ENCODE measurements around the gene CYTL1. TPM values are rescaled to one million over a fixed set of nuclear protein-coding genes. Genes with fewer than 3 reads are reported as not detected.

Gene CYTL1
- total RNA-seq, 2 donors from 2014 or later, result not detected

- Mint-ChIP-seq H3K27ac (no peak overlapping the region), H3K27me3 (peaks cover 32% of the 10 kb centered on the region), H3K4me3 (no peak overlapping the region), H3K4me1 (peaks cover 5% of the 10 kb centered on the region), H3K36me3 (ENCODE audit: low read depth) (peaks cover 4% of the 10 kb centered on the region)
- ATAC-seq (no peak), DNase-seq (no peak)
- no peaks in the 10 kb centered on the region for H3K9me3 ChIP-seq (ENCODE audit: control insufficient read depth, low read length, poor library complexity, severe bottlenecking)
Observed at GRCh38 chr4:4989083-4989622, 30.1 kb downstream of the CYTL1 start.

DNA sequence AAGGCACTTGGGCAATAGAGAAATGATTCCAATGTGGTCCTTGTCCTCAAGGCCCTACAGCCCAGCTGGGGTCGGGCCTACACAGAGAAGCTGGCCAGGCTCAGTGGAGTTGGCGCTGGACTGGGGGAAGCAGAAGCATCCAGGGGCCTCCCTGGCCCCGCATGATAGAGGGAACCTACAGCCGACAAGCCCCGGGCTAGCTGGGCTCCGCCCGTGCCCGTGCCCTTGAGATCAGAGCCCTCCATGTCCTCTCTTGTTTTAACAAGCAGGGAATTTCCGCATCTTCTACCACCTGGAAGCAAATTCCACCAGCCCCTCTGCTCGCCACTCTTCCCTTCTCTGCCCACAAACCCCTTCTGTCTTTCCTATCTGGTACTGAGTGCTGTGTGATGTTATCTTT lies 31.6 kb downstream of the CYTL1 start:
- H3K9me3 ChIP-seq (ENCODE audit: control insufficient read depth, low read length, poor library complexity, severe bottlenecking), result no peaks in the 10 kb centered on the region
- H3K27ac Mint-ChIP-seq, result no peak overlapping the region
- peaks cover 29% of the 10 kb centered on the region for H3K27me3 Mint-ChIP-seq
- H3K4me1 Mint-ChIP-seq, result peaks cover 7% of the 10 kb centered on the region
- DNase-seq (no peak), ATAC-seq (no peak)
- peaks cover 9% of the 10 kb centered on the region for H3K36me3 Mint-ChIP-seq (ENCODE audit: low read depth)
- no peak overlapping the region for H3K4me3 Mint-ChIP-seq

GRCh38 chr4:4986841-4987240 lies 32.4 kb downstream of the CYTL1 start:
- ATAC-seq (no peak), DNase-seq (no peak)
- Mint-ChIP-seq H3K36me3 (ENCODE audit: low read depth) (peaks cover 9% of the 10 kb centered on the region), H3K27ac (no peak overlapping the region), H3K4me3 (peak overlapping the region; percentile 21), H3K4me1 (peaks cover 7% of the 10 kb centered on the region), H3K27me3 (peaks cover 34% of the 10 kb centered on the region)
- no peaks in the 10 kb centered on the region for H3K9me3 ChIP-seq (ENCODE audit: control insufficient read depth, low read length, poor library complexity, severe bottlenecking)

- H3K4me3 Mint-ChIP-seq, result no peak overlapping the region
- no peak overlapping the region for H3K27ac Mint-ChIP-seq
- ATAC-seq, result no peak
- H3K27me3 Mint-ChIP-seq, result peaks cover 38% of the 10 kb centered on the region
- H3K36me3 Mint-ChIP-seq (ENCODE audit: low read depth), result peaks cover 9% of the 10 kb centered on the region
- no peak for DNase-seq
- no peaks in the 10 kb centered on the region for H3K9me3 ChIP-seq (ENCODE audit: control insufficient read depth, low read length, poor library complexity, severe bottlenecking)
- peaks cover 7% of the 10 kb centered on the region for H3K4me1 Mint-ChIP-seq
Observed at GRCh38 chr4:4985844-4986243, 33.4 kb downstream of the CYTL1 start.

- Mint-ChIP-seq H3K27me3 (peaks cover 38% of the 10 kb centered on the region), H3K4me3 (no peak overlapping the region), H3K36me3 (ENCODE audit: low read depth) (peaks cover 9% of the 10 kb centered on the region), H3K27ac (no peak overlapping the region), H3K4me1 (peaks cover 7% of the 10 kb centered on the region)
- ATAC-seq (no peak), DNase-seq (no peak)
- no peaks in the 10 kb centered on the region for H3K9me3 ChIP-seq (ENCODE audit: control insufficient read depth, low read length, poor library complexity, severe bottlenecking)
Observed at GRCh38 chr4:4985036-4985435, 34.2 kb downstream of the CYTL1 start.

DNA sequence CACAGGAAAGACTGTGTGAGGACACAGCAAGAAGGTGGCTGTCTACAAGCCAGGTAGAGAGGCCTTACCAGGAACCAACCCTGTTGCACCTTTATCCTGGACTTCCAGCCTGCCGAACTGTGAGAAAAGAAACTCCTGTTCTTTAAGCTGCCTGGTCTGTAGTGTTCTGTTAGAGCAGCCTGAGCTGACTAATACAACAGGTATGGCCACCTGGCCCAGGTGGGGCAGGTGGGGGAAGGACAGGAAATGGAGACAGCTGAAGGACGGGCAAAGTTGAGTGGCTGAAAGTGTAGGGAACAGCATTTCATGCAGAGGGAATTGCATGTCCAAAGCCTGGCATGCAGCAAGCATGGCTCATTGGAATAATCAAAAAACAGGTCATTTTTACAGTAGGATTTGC lies 35.1 kb downstream of the CYTL1 start:
- DNase-seq, result no peak
- Mint-ChIP-seq H3K4me1 (peaks cover 7% of the 10 kb centered on the region), H3K27me3 (peaks cover 38% of the 10 kb centered on the region), H3K4me3 (no peak overlapping the region), H3K27ac (no peak overlapping the region), H3K36me3 (ENCODE audit: low read depth) (peaks cover 9% of the 10 kb centered on the region)
- ATAC-seq, result no peak
- no peaks in the 10 kb centered on the region for H3K9me3 ChIP-seq (ENCODE audit: control insufficient read depth, low read length, poor library complexity, severe bottlenecking)

DNA sequence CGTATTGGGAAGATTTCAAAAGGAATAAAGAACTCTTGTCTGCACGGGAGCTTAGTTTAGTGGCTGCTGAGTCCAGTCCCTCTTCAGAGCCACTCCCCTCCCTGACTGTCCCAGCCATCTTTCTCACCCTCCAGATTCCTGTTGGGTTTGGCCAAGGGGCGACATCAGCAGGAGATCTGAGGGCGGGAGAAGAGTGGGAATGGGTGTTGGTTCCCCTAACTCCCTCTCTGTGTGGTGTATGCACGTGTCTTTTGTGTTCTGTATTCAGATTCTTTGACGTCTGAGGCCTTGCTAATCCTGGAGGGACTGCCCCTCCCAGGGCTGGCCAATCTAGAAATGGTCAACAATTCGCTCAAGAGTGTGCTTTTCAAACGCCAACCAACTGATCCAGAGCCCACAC lies 37.4 kb downstream of the CYTL1 start:
- no peak for ATAC-seq
- no peak overlapping the region for H3K4me3 Mint-ChIP-seq
- peaks cover 4% of the 10 kb centered on the region for H3K4me1 Mint-ChIP-seq
- peaks cover 5% of the 10 kb centered on the region for H3K36me3 Mint-ChIP-seq (ENCODE audit: low read depth)
- no peak overlapping the region for H3K27ac Mint-ChIP-seq
- DNase-seq, result no peak
- no peaks in the 10 kb centered on the region for H3K9me3 ChIP-seq (ENCODE audit: control insufficient read depth, low read length, poor library complexity, severe bottlenecking)
- peaks cover 25% of the 10 kb centered on the region for H3K27me3 Mint-ChIP-seq

DNA sequence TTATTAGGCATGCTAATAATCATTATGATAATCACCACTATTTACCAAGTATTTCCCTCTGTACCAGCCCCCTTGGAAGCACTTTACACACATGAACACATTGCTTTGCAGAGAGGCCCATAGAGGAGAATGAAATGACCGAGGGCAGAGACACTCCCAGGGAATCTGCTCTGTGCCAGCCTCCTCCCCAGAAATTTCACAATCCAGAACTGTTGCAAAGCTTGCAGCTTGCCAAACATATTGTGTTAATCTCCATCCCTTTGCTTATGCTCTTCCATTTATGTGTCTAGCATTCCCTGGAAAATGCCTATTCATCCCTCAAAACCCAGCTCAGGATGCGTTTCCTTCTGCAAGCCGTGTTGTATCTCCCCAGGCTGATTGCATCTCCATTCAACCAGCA lies 37.8 kb downstream of the CYTL1 start:
- no peak overlapping the region for H3K4me3 Mint-ChIP-seq

DNA sequence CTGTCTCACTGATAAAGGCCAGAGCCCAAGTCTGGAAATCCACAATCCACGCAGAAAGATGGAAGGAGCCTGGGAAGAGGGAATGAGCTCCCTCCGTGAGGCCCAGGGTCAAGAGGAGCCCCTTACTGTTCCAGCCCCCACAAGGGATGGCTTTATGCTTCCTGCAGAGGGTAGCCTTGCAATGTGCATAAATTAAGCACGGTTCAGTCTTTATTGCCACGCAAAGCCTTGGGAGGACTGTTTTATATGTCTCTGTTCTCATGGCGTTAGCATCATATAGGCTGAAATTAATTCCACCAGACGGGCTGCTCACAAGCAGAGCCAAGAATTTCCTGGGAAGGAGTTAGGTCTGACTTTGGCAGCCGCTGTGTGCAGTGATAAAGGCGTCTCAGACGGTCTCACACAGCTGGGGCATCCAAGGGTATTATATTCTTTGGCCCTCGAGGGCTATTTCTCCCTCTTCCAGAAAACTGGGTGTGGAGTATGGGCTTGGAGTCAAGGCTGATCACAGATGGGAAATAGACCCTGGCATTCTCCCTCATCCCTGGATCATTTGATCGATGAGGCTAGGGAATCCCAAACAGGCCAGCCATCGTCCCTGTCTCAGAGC lies 38.5 kb downstream of the CYTL1 start:
- no peaks in the 10 kb centered on the region for H3K9me3 ChIP-seq (ENCODE audit: control insufficient read depth, low read length, poor library complexity, severe bottlenecking)
- ATAC-seq (no peak), DNase-seq (no peak)
- H3K27me3 Mint-ChIP-seq, result peaks cover 23% of the 10 kb centered on the region
- no peak overlapping the region for H3K27ac Mint-ChIP-seq
- no peak overlapping the region for H3K4me3 Mint-ChIP-seq
- H3K36me3 Mint-ChIP-seq (ENCODE audit: low read depth), result peaks cover 5% of the 10 kb centered on the region
- H3K4me1 Mint-ChIP-seq, result peaks cover 4% of the 10 kb centered on the region

More for the DNA sequence above, 37.8 kb downstream of the CYTL1 start:
- ATAC-seq (no peak), DNase-seq (no peak)
- H3K36me3 Mint-ChIP-seq (ENCODE audit: low read depth), result peaks cover 5% of the 10 kb centered on the region
- H3K27ac Mint-ChIP-seq, result no peak overlapping the region
- H3K27me3 Mint-ChIP-seq, result peaks cover 23% of the 10 kb centered on the region
- H3K9me3 ChIP-seq (ENCODE audit: control insufficient read depth, low read length, poor library complexity, severe bottlenecking), result no peaks in the 10 kb centered on the region
- H3K4me1 Mint-ChIP-seq, result peaks cover 4% of the 10 kb centered on the region

- Mint-ChIP-seq H3K27ac (no peak overlapping the region), H3K4me1 (peaks cover 4% of the 10 kb centered on the region), H3K27me3 (peaks cover 21% of the 10 kb centered on the region), H3K36me3 (ENCODE audit: low read depth) (peaks cover 7% of the 10 kb centered on the region), H3K4me3 (no peak overlapping the region)
- no peaks in the 10 kb centered on the region for H3K9me3 ChIP-seq (ENCODE audit: control insufficient read depth, low read length, poor library complexity, severe bottlenecking)
- DNase-seq, result no peak
- no peak for ATAC-seq
Observed at GRCh38 chr4:4979971-4980370, 39.3 kb downstream of the CYTL1 start.

DNA sequence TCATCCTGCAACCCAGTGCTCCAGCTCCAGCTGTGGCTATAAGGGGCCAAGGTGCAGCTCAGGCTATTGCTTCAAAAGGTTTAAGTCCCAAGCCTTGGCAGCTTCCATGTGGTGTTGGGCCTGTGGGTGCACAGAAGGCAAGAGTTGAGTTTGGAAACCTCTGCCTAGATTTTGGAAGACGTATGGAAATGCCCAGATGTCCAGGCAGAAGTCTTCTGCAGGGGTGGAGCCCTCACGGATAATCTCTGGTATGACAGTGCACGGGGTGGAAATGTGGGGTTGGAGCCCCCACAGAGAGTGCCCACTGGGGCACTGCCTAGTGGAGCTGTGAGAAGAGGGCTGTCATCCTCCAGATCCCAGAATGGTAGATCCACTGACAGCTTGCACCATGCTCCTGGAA lies 44.5 kb downstream of the CYTL1 start:
- H3K4me3 Mint-ChIP-seq, result no peak overlapping the region

DNA sequence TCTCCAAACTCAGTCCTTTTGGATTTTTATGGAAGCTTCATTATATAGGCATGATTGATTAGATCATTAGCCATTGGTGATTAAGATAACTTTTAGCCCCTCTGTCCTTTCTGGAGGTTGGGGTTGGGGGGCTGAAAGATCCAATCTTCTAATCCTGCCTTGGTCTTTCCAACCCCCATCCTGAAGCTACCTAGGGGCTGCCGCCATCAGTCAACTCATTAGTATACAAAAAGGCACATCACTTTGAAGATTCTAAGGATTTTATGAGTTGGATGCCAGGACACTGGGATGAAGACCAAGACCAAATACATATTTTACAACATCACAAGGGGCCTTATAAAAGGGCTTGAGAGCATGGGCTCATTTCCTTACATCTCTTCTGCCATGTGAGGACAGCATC lies 47.5 kb downstream of the CYTL1 start:
- H3K4me3 Mint-ChIP-seq, result no peak overlapping the region
- no peaks in the 10 kb centered on the region for H3K9me3 ChIP-seq (ENCODE audit: control insufficient read depth, low read length, poor library complexity, severe bottlenecking)
- no peak overlapping the region for H3K27ac Mint-ChIP-seq
- peaks cover 7% of the 10 kb centered on the region for H3K36me3 Mint-ChIP-seq (ENCODE audit: low read depth)
- ATAC-seq, result no peak
- peaks cover 21% of the 10 kb centered on the region for H3K27me3 Mint-ChIP-seq
- H3K4me1 Mint-ChIP-seq, result no peaks in the 10 kb centered on the region
- DNase-seq, result no peak

More for the DNA sequence above, 44.5 kb downstream of the CYTL1 start:
- no peaks in the 10 kb centered on the region for H3K4me1 Mint-ChIP-seq
- ATAC-seq (no peak), DNase-seq (no peak)
- peaks cover 7% of the 10 kb centered on the region for H3K36me3 Mint-ChIP-seq (ENCODE audit: low read depth)
- H3K9me3 ChIP-seq (ENCODE audit: control insufficient read depth, low read length, poor library complexity, severe bottlenecking), result no peaks in the 10 kb centered on the region
- H3K27ac Mint-ChIP-seq, result no peak overlapping the region
- peaks cover 10% of the 10 kb centered on the region for H3K27me3 Mint-ChIP-seq

DNA sequence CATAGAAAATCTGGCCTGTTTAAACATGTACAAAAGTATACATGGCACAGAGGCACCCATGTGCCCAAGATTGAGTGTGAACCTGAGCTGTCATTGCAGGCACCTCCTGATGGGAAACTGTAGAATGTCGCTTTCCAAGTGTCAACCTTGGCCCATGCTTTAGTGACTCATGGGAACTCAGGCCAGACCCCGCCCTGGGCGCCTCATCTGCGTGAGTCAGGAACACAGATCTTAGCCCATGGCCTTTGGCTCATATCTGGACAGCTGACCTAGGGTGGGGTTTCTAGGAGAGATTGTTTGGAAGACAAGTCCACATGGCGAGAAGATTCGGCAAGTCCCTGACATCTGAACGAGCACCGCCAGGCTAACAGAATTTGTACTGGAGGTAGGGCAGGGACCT lies 50.0 kb downstream of the CYTL1 start:
- H3K9me3 ChIP-seq (ENCODE audit: control insufficient read depth, low read length, poor library complexity, severe bottlenecking), result no peaks in the 10 kb centered on the region
- DNase-seq (no peak), ATAC-seq (no peak)
- Mint-ChIP-seq H3K27ac (no peak overlapping the region), H3K36me3 (ENCODE audit: low read depth) (peaks cover 4% of the 10 kb centered on the region), H3K4me1 (no peaks in the 10 kb centered on the region), H3K27me3 (peaks cover 21% of the 10 kb centered on the region), H3K4me3 (no peak overlapping the region)

GRCh38 chr4:4968161-4968725 lies 51.0 kb downstream of the CYTL1 start:
- ATAC-seq, result no peak

More at GRCh38 chr4:4968161-4968725, 51.0 kb downstream of the CYTL1 start:
- no peaks in the 10 kb centered on the region for H3K36me3 Mint-ChIP-seq (ENCODE audit: low read depth)
- no peaks in the 10 kb centered on the region for H3K4me1 Mint-ChIP-seq
- peaks cover 21% of the 10 kb centered on the region for H3K27me3 Mint-ChIP-seq
- no peaks in the 10 kb centered on the region for H3K9me3 ChIP-seq (ENCODE audit: control insufficient read depth, low read length, poor library complexity, severe bottlenecking)
- H3K27ac Mint-ChIP-seq, result no peak overlapping the region
- DNase-seq, result no peak
- no peak overlapping the region for H3K4me3 Mint-ChIP-seq

Measured in T-helper 17 cell (primary cell).